Measurements from ENCODE around the gene KCTD6. TPM values are rescaled to one million over a fixed set of nuclear protein-coding genes. Genes with fewer than 3 reads are reported as not detected.

KCTD6 gene
- total RNA-seq, 1 donor from 2014 or later: 7.9 TPM

- Histone ChIP-seq H3K4me1 (ENCODE audit: insufficient read depth, low read length) (no peaks in the 10 kb centered on the region), H3K4me2 (ENCODE audit: low read length) (no peak overlapping the region), H2AFZ (ENCODE audit: low read depth, low read length) (no peak overlapping the region), H3K9me3 (ENCODE audit: insufficient read depth, low read depth, low read length) (no peaks in the 10 kb centered on the region), H4K20me1 (ENCODE audit: insufficient read depth, low read length) (peaks cover 21% of the 10 kb centered on the region), H3K27ac (ENCODE audit: low read depth, low read length) (no peak overlapping the region), H3K36me3 (ENCODE audit: insufficient read depth, low read length) (peaks cover 6% of the 10 kb centered on the region), H3K79me2 (ENCODE audit: insufficient read depth, low read length) (peaks cover 32% of the 10 kb centered on the region), H3K27me3 (ENCODE audit: insufficient read depth, low read length) (no peaks in the 10 kb centered on the region), H3K9ac (ENCODE audit: low read length) (no peak overlapping the region), H3K4me3 (ENCODE audit: insufficient read depth, low read depth, low read length) (no peak overlapping the region)
- DNase-seq (ENCODE audit: low read depth) (no peak), FAIRE-seq (no peak)
- H3K27ac Mint-ChIP-seq (ENCODE audit: unreplicated experiment): no peak overlapping the region
- H3K4me3 Mint-ChIP-seq (ENCODE audit: unreplicated experiment): no peak overlapping the region
- TF ChIP-seq CTCF (IDR thresholded peaks at IDR 0.05; ENCODE audit: insufficient read depth, low read depth, low read length): no peak
- no peak for TF ChIP-seq EZH2 (IDR thresholded peaks at IDR 0.05; ENCODE audit: insufficient read depth, low read length)
- H3K36me3 Mint-ChIP-seq (ENCODE audit: low read depth, unreplicated experiment): peaks cover 5% of the 10 kb centered on the region
- no peaks in the 10 kb centered on the region for H3K9me3 Mint-ChIP-seq (ENCODE audit: unreplicated experiment)
- no peaks in the 10 kb centered on the region for H3K4me1 Mint-ChIP-seq (ENCODE audit: low read depth, unreplicated experiment)
- H3K27me3 Mint-ChIP-seq (ENCODE audit: low read depth, unreplicated experiment): no peaks in the 10 kb centered on the region
Measured at GRCh38 chr3:58502872-58503271, 11.0 kb downstream of the KCTD6 start.

- Histone ChIP-seq H3K36me3 (ENCODE audit: insufficient read depth, low read length) (no peaks in the 10 kb centered on the region), H3K4me3 (ENCODE audit: insufficient read depth, low read depth, low read length) (no peak overlapping the region), H3K9ac (ENCODE audit: low read length) (no peak overlapping the region), H3K4me1 (ENCODE audit: insufficient read depth, low read length) (no peaks in the 10 kb centered on the region), H3K79me2 (ENCODE audit: insufficient read depth, low read length) (no peaks in the 10 kb centered on the region), H3K9me3 (ENCODE audit: insufficient read depth, low read depth, low read length) (no peaks in the 10 kb centered on the region), H3K27me3 (ENCODE audit: insufficient read depth, low read length) (no peaks in the 10 kb centered on the region), H2AFZ (ENCODE audit: low read depth, low read length) (no peak overlapping the region), H3K27ac (ENCODE audit: low read depth, low read length) (no peak overlapping the region), H4K20me1 (ENCODE audit: insufficient read depth, low read length) (no peaks in the 10 kb centered on the region), H3K4me2 (ENCODE audit: low read length) (no peak overlapping the region)
- TF ChIP-seq EZH2 (IDR thresholded peaks at IDR 0.05; ENCODE audit: insufficient read depth, low read length): no peak
- no peak for TF ChIP-seq CTCF (IDR thresholded peaks at IDR 0.05; ENCODE audit: insufficient read depth, low read depth, low read length)
- Mint-ChIP-seq H3K36me3 (ENCODE audit: low read depth, unreplicated experiment) (no peaks in the 10 kb centered on the region), H3K9me3 (ENCODE audit: unreplicated experiment) (no peaks in the 10 kb centered on the region), H3K4me3 (ENCODE audit: unreplicated experiment) (no peak overlapping the region), H3K4me1 (ENCODE audit: low read depth, unreplicated experiment) (no peaks in the 10 kb centered on the region), H3K27ac (ENCODE audit: unreplicated experiment) (no peak overlapping the region), H3K27me3 (ENCODE audit: low read depth, unreplicated experiment) (no peaks in the 10 kb centered on the region)
- DNase-seq (ENCODE audit: low read depth) (no peak), FAIRE-seq (no peak)
Measured at GRCh38 chr3:58507356-58508078, 15.6 kb downstream of the KCTD6 start.

GRCh38 chr3:58508437-58508836, 16.5 kb downstream of the KCTD6 start:
- Mint-ChIP-seq H3K4me3 (ENCODE audit: unreplicated experiment) (no peak overlapping the region), H3K27ac (ENCODE audit: unreplicated experiment) (no peak overlapping the region), H3K4me1 (ENCODE audit: low read depth, unreplicated experiment) (no peaks in the 10 kb centered on the region), H3K36me3 (ENCODE audit: low read depth, unreplicated experiment) (no peaks in the 10 kb centered on the region), H3K9me3 (ENCODE audit: unreplicated experiment) (no peaks in the 10 kb centered on the region), H3K27me3 (ENCODE audit: low read depth, unreplicated experiment) (no peaks in the 10 kb centered on the region)
- TF ChIP-seq EZH2 (IDR thresholded peaks at IDR 0.05; ENCODE audit: insufficient read depth, low read length): no peak
- no peak for TF ChIP-seq CTCF (IDR thresholded peaks at IDR 0.05; ENCODE audit: insufficient read depth, low read depth, low read length)
- Histone ChIP-seq H3K27me3 (ENCODE audit: insufficient read depth, low read length) (no peaks in the 10 kb centered on the region), H3K79me2 (ENCODE audit: insufficient read depth, low read length) (no peaks in the 10 kb centered on the region), H3K27ac (ENCODE audit: low read depth, low read length) (no peak overlapping the region), H4K20me1 (ENCODE audit: insufficient read depth, low read length) (no peaks in the 10 kb centered on the region), H3K36me3 (ENCODE audit: insufficient read depth, low read length) (no peaks in the 10 kb centered on the region), H3K4me2 (ENCODE audit: low read length) (no peak overlapping the region), H3K4me3 (ENCODE audit: insufficient read depth, low read depth, low read length) (no peak overlapping the region), H2AFZ (ENCODE audit: low read depth, low read length) (no peak overlapping the region), H3K4me1 (ENCODE audit: insufficient read depth, low read length) (no peaks in the 10 kb centered on the region), H3K9me3 (ENCODE audit: insufficient read depth, low read depth, low read length) (no peaks in the 10 kb centered on the region), H3K9ac (ENCODE audit: low read length) (no peak overlapping the region)
- DNase-seq (ENCODE audit: low read depth) (no peak), FAIRE-seq (no peak)

All from astrocyte (in vitro differentiated cells and primary cell).